ENCODE results near the gene CLDN20. TPM values are rescaled to one million over a fixed set of nuclear protein-coding genes. Genes with fewer than 3 reads are reported as not detected.
"Not testable (repeated sequence)": the region's sequence is repeated elsewhere in the genome, so short reads cannot be mapped to it uniquely, and the experiment has no call there.

Gene CLDN20, protein sequence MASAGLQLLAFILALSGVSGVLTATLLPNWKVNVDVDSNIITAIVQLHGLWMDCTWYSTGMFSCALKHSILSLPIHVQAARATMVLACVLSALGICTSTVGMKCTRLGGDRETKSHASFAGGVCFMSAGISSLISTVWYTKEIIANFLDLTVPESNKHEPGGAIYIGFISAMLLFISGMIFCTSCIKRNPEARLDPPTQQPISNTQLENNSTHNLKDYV
- not detected in 2 replicates for total RNA-seq (2014; rRNA removed; shearing (Covaris generic))

- H3K9me3 ChIP-seq (replicated peaks): no peaks in the 10 kb centered on the region
- no peaks in the 10 kb centered on the region for H3K27me3 ChIP-seq (replicated peaks)
- H3K36me3 ChIP-seq: peaks cover 69% of the 10 kb centered on the region
- no peak for DNase-seq (ENCODE audit: low read depth in 1 of 2, low spot score in 2 of 2)
- H3K4me1 ChIP-seq (replicated peaks): peaks cover 12% of the 10 kb centered on the region
- H3K4me3 ChIP-seq: no peak within 1 kb of the TSS
- H3K27ac ChIP-seq: no peak within 1 kb of the TSS
These were observed at the start of gene CLDN20 for GRCh38 chr6:155263373-155264063. CLDN20 (plus strand) TSS chr6:155264013; CDS start chr6:155275720, 11,707 bp downstream.

- no peak overlapping the region for H3K27ac ChIP-seq
- peaks cover 3% of the 10 kb centered on the region; the same call in 1 of the 2 replicates for H3K9me3 ChIP-seq (replicated peaks)
- H3K4me3 ChIP-seq: no peak overlapping the region
- peaks cover 34% of the 10 kb centered on the region for H3K4me1 ChIP-seq (replicated peaks)
- DNase-seq (ENCODE audit: low read depth in 1 of 2, low spot score in 2 of 2): no peak
- peaks cover 47% of the 10 kb centered on the region for H3K36me3 ChIP-seq
- no peaks in the 10 kb centered on the region for H3K27me3 ChIP-seq (replicated peaks)
These were observed 47.9 kb upstream of the CLDN20 start for GRCh38 chr6:155215906-155216305.

- H3K36me3 ChIP-seq: peaks cover 41% of the 10 kb centered on the region
- H3K4me3 ChIP-seq: no peak overlapping the region
- H3K4me1 ChIP-seq (replicated peaks): peaks cover 37% of the 10 kb centered on the region
- H3K27ac ChIP-seq: no peak overlapping the region
- peaks cover 3% of the 10 kb centered on the region; the same call in 1 of the 2 replicates for H3K9me3 ChIP-seq (replicated peaks)
- no peak for DNase-seq (ENCODE audit: low read depth in 1 of 2, low spot score in 2 of 2)
- H3K27me3 ChIP-seq (replicated peaks): no peaks in the 10 kb centered on the region
These were observed 47.3 kb upstream of the CLDN20 start for GRCh38 chr6:155216312-155217046.

DNA sequence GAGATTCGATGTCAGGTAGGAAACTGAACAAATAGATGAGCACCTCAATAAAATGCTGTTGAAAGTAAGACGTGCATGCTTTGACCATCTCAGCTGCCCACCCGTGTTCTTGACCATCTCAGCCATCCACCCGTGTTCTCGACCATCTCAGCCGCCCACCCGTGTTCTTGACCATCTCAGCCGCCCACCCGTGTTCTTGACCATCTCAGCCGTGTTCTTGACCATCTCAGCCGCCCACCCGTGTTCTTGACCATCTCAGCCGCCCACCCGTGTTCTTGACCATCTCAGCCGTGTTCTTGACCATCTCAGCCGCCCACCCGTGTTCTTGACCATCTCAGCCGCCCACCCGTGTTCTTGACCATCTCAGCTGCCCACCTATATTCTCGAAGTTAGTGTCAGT, 45.1 kb upstream of the CLDN20 start:
- peaks cover 20% of the 10 kb centered on the region for H3K4me1 ChIP-seq (replicated peaks)
- H3K27ac ChIP-seq; H3K9me3 ChIP-seq (replicated peaks); DNase-seq (ENCODE audit: low read depth in 1 of 2, low spot score in 2 of 2); H3K4me3 ChIP-seq; H3K27me3 ChIP-seq (replicated peaks): not testable (repeated sequence)
- H3K36me3 ChIP-seq: peaks cover 33% of the 10 kb centered on the region

DNA sequence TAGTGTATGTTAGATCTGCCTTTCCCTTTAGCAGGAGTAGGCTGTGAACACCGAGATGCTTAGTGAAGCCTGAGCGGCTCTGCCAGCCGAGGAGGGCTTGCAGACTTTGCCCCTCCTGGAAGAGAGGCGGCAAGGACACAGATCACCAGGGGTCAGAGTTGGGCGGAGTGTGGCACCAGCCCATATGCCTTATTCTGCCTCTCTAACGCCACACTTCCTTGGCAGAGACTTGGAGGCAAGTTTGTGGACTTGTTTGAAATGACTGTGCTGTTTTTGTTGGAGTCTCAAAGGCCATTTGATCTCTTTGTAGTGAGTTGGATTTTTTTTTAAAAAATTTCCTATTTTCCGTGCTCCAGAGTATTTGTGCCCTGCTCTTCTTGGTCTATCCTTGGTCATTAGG, 44.5 kb upstream of the CLDN20 start:
- peaks cover 27% of the 10 kb centered on the region for H3K36me3 ChIP-seq
- H3K4me1 ChIP-seq (replicated peaks): peaks cover 20% of the 10 kb centered on the region
- H3K27me3 ChIP-seq (replicated peaks): no peaks in the 10 kb centered on the region
- DNase-seq (ENCODE audit: low read depth in 1 of 2, low spot score in 2 of 2): no peak
- no peaks in the 10 kb centered on the region for H3K9me3 ChIP-seq (replicated peaks)
- H3K4me3 ChIP-seq: no peak overlapping the region
- H3K27ac ChIP-seq: no peak overlapping the region

- peaks cover 30% of the 10 kb centered on the region for H3K36me3 ChIP-seq
- no peaks in the 10 kb centered on the region for H3K27me3 ChIP-seq (replicated peaks)
- H3K9me3 ChIP-seq (replicated peaks): no peaks in the 10 kb centered on the region
- H3K27ac ChIP-seq: no peak overlapping the region
- H3K4me1 ChIP-seq (replicated peaks): peaks cover 24% of the 10 kb centered on the region
- no peak overlapping the region for H3K4me3 ChIP-seq
- DNase-seq (ENCODE audit: low read depth in 1 of 2, low spot score in 2 of 2): no peak
These were observed 43.9 kb upstream of the CLDN20 start for GRCh38 chr6:155219858-155220301.

DNA sequence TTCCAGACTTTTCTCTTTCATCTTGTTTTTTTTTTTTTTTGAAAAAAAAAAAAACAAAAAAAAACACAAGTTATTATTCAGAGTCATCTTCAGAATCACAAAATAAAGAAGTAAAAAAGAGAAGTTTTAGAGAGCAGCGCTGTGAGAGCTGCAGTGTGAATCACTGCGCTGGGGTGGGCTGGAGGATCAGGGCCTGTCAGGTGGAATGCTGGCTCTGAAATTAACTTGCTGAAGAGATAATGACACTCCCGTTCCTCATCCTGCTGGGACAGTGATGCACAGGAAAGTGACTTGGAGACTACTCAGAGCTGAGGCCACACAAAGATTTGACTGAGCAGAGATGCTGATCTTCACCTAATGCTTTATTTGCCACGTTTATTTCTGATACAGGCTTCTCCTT, 42.7 kb upstream of the CLDN20 start:
- Histone ChIP-seq H3K4me3 (no peak overlapping the region), H3K9me3 (replicated peaks) (no peaks in the 10 kb centered on the region), H3K27me3 (replicated peaks) (no peaks in the 10 kb centered on the region), H3K4me1 (replicated peaks) (peaks cover 22% of the 10 kb centered on the region), H3K27ac (no peak overlapping the region), H3K36me3 (peaks cover 34% of the 10 kb centered on the region)
- no peak for DNase-seq (ENCODE audit: low read depth in 1 of 2, low spot score in 2 of 2)

GRCh38 chr6:155222506-155222905, 41.3 kb upstream of the CLDN20 start:
- Histone ChIP-seq H3K4me3 (no peak overlapping the region), H3K4me1 (replicated peaks) (peaks cover 21% of the 10 kb centered on the region), H3K27ac (no peak overlapping the region), H3K36me3 (peaks cover 34% of the 10 kb centered on the region), H3K27me3 (replicated peaks) (no peaks in the 10 kb centered on the region), H3K9me3 (replicated peaks) (no peaks in the 10 kb centered on the region)
- no peak for DNase-seq (ENCODE audit: low read depth in 1 of 2, low spot score in 2 of 2)

GRCh38 chr6:155223646-155224451, 40.0 kb upstream of the CLDN20 start:
- H3K27me3 ChIP-seq (replicated peaks): no peaks in the 10 kb centered on the region
- peaks cover 21% of the 10 kb centered on the region for H3K4me1 ChIP-seq (replicated peaks)
- DNase-seq (ENCODE audit: low read depth in 1 of 2, low spot score in 2 of 2): peak; percentile 55 to 57
- no peaks in the 10 kb centered on the region for H3K9me3 ChIP-seq (replicated peaks)
- peak overlapping the region; percentile 44 for H3K27ac ChIP-seq
- H3K36me3 ChIP-seq: peaks cover 23% of the 10 kb centered on the region
- H3K4me3 ChIP-seq: no peak overlapping the region

- Histone ChIP-seq H3K36me3 (peaks cover 28% of the 10 kb centered on the region), H3K4me3 (no peak overlapping the region), H3K27me3 (replicated peaks) (no peaks in the 10 kb centered on the region), H3K4me1 (replicated peaks) (peaks cover 21% of the 10 kb centered on the region), H3K27ac (peak overlapping the region; percentile 44), H3K9me3 (replicated peaks) (no peaks in the 10 kb centered on the region)
- no peak for DNase-seq (ENCODE audit: low read depth in 1 of 2, low spot score in 2 of 2)
These were observed 39.2 kb upstream of the CLDN20 start for GRCh38 chr6:155224618-155225017.

DNA sequence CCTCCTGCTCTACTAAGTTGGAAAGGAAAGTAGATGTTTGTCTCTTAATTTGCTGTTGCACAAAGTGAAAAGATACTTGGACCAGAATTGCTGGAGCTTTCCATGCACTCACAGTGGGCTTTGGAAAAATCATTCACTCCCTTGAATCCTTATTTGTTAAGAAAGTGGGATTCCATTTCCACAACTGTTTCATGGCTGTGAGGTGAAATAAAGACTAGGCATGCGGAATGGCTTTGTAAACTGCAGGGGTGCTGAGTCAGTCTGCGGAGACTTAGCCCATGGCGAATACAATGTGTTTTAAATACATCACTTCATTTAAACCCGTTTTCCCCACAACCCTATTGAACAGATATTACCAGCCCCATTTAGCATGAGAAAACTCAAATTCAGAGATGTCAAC, 36.8 kb upstream of the CLDN20 start:
- no peak for DNase-seq (ENCODE audit: low read depth in 1 of 2, low spot score in 2 of 2)
- Histone ChIP-seq H3K36me3 (peaks cover 24% of the 10 kb centered on the region), H3K4me3 (no peak overlapping the region), H3K27ac (no peak overlapping the region), H3K27me3 (replicated peaks) (no peaks in the 10 kb centered on the region), H3K9me3 (replicated peaks) (no peaks in the 10 kb centered on the region), H3K4me1 (replicated peaks) (peaks cover 15% of the 10 kb centered on the region)

- Histone ChIP-seq H3K27me3 (replicated peaks) (no peaks in the 10 kb centered on the region), H3K4me3 (no peak overlapping the region), H3K9me3 (replicated peaks) (no peaks in the 10 kb centered on the region), H3K27ac (no peak overlapping the region), H3K4me1 (replicated peaks) (peaks cover 14% of the 10 kb centered on the region), H3K36me3 (peaks cover 24% of the 10 kb centered on the region)
- DNase-seq (ENCODE audit: low read depth in 1 of 2, low spot score in 2 of 2): no peak
These were observed 35.2 kb upstream of the CLDN20 start for GRCh38 chr6:155228546-155229166.

DNA sequence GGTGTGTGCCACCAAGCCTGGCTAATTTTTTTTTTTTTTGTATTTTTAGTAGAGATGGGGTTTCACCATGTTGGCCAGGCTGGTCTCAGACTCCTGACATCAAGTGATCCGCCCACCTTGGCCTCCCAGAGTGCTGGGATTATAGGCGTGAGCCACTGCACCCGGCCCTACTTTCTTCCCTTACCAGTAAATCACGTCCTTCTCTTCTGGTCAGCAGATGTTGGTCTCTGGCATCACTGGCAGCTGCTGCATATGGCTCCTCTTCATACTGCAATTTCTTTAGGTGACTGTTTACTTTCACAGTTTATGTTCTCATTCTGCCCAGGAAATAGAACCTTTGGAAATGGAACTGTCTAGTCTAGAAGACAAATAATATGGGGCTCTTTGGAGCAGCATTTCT, 32.8 kb upstream of the CLDN20 start:
- not testable (repeated sequence) for H3K4me1 ChIP-seq (replicated peaks); H3K27me3 ChIP-seq (replicated peaks); DNase-seq (ENCODE audit: low read depth in 1 of 2, low spot score in 2 of 2); H3K9me3 ChIP-seq (replicated peaks); H3K4me3 ChIP-seq; H3K27ac ChIP-seq
- H3K36me3 ChIP-seq: peaks cover 28% of the 10 kb centered on the region
